CD8-positive, alpha-beta memory T cell (primary cell): Measurements from ENCODE around the gene DNAI4. TPM values are rescaled to one million over a fixed set of nuclear protein-coding genes. Genes with fewer than 3 reads are reported as not detected.
A peak's percentile ranks its signal among the peaks of the same experiment; 100 is the strongest.

Source experiments
- CTCF ChIA-PET: fragments of 350-600 bp; sonication (Branson Sonifier 250); formaldehyde crosslinking; loops from one replicate; lab custom pipeline; 2021; ENCODE audit warnings: antibody characterized with exemption; lab: Charles Lee
- POLR2A ChIA-PET: fragments of 350-600 bp; sonication (Branson Sonifier 250); formaldehyde crosslinking; loops from one replicate; lab custom pipeline; 2021; ENCODE audit warnings: antibody characterized with exemption; lab: Charles Lee
- DNase-seq, 5 donors: peaks; one replicate each; pipeline versions ENCODE4 v3.0.0 to v3.0.0-alpha.2; 2020 to 2022; ENCODE audit warnings: mixed read lengths in 1 of 5
- H3K27ac ChIP-seq: one replicate; pipeline ENCODE4 v1.7.0; 2013; ENCODE audit warnings: low read depth, mild to moderate bottlenecking, low read length, moderate library complexity
- H3K27me3 ChIP-seq: 2 replicates; pipeline ENCODE4 v1.7.0; 2013; ENCODE audit warnings: low read length, mild to moderate bottlenecking; ENCODE audit not compliant: insufficient read depth, poor library complexity, severe bottlenecking
- H3K36me3 ChIP-seq: 2 replicates; pipeline ENCODE4 v1.7.0; 2013; ENCODE audit warnings: mild to moderate bottlenecking, low read length, moderate library complexity; ENCODE audit not compliant: insufficient read depth
- H3K4me1 ChIP-seq: 2 replicates; pipeline ENCODE4 v1.7.0; 2013; ENCODE audit warnings: mild to moderate bottlenecking, low read length, moderate library complexity; ENCODE audit not compliant: insufficient read depth
- H3K4me3 ChIP-seq: 2 replicates; pipeline ENCODE4 v1.7.0; 2013; ENCODE audit warnings: mild to moderate bottlenecking, low read length
- H3K9me3 ChIP-seq: 2 replicates; pipeline ENCODE4 v1.7.0; 2013; ENCODE audit warnings: mild to moderate bottlenecking, low read length
- H3K27ac Mint-ChIP-seq, 8 donors: one replicate each; pipeline ENCODE4 v1.8.0; 2020 to 2021; ENCODE audit warnings: mixed read lengths in 8 of 8, mild to moderate bottlenecking in 6 of 8, inconsistent platforms in 3 of 8, moderate library complexity in 3 of 8
- H3K27me3 Mint-ChIP-seq, 2 donors: one replicate each; pipeline ENCODE4 v1.8.0; 2020 to 2021; ENCODE audit warnings: mixed read lengths in 2 of 2, mild to moderate bottlenecking in 1 of 2, moderate library complexity in 1 of 2
- H3K36me3 Mint-ChIP-seq, 3 donors: one replicate each; pipeline ENCODE4 v1.8.0; 2020 to 2021; ENCODE audit warnings: mixed read lengths in 3 of 3, inconsistent platforms in 1 of 3, mild to moderate bottlenecking in 1 of 3
- H3K4me1 Mint-ChIP-seq, 3 donors: one replicate each; pipeline ENCODE4 v1.8.0; 2020 to 2021; ENCODE audit warnings: mixed read lengths in 3 of 3, inconsistent platforms in 1 of 3, mild to moderate bottlenecking in 1 of 3
- H3K4me3 Mint-ChIP-seq, 7 donors: one replicate each; pipeline ENCODE4 v1.8.0; 2020 to 2021; ENCODE audit warnings: mixed read lengths in 7 of 7, mild to moderate bottlenecking in 6 of 7, moderate library complexity in 4 of 7, inconsistent platforms in 2 of 7
- H3K9me3 Mint-ChIP-seq, 5 donors: one replicate each; pipeline ENCODE4 v1.8.0; 2020 to 2022; ENCODE audit warnings: mixed read lengths in 5 of 5, mild to moderate bottlenecking in 3 of 5, moderate library complexity in 2 of 5, inconsistent platforms in 1 of 5
- polyA plus RNA-seq: library from polyadenylated mRNA; unstranded; fragments of 300-500 nt; fragmentation: Illumina TruSeq; gene quantifications from one replicate; pipeline ENCODE4 v1.2.3, GENCODE V29; 2021
- total RNA-seq, 2 experiments: library from RNA; stranded (reverse); gene quantifications; one replicate each; pipeline ENCODE4 v1.2.3, GENCODE V29; 2021

DNAI4 gene
- total and polyA plus RNA-seq, 3 experiments from 2014 or later: 0.77 to 1.8 (median 0.86) TPM

GRCh38 chr1:66770240-66770639, 154.4 kb downstream of the DNAI4 start:
- H3K36me3 Mint-ChIP-seq: no peaks in the 10 kb centered on the region
- no peak overlapping the region for H3K27ac ChIP-seq
- H3K36me3 ChIP-seq: no peaks in the 10 kb centered on the region
- H3K4me1 Mint-ChIP-seq: peaks cover 18 to 28% (median 26%) of the 10 kb centered on the region in 3 donors
- H3K27ac Mint-ChIP-seq: peak overlapping the region in 5 of 8 donors; percentile 10 to 94 (median 68)
- H3K9me3 ChIP-seq: no peaks in the 10 kb centered on the region
- DNase-seq: no peak
- ChIA-PET CTCF (interaction anchor here (1.3 to 1.7 kb wide), 3 partner anchors 162 to 442 kb away, joined by 3 to 9 read pairs (median 8); no protein-coding TSS in a partner anchor), POLR2A (interaction anchor here (0.9 to 1.0 kb wide), 3 partner anchors 155 to 248 kb away, joined by 3 to 5 read pairs (median 4); partner anchors contain the start of genes DNAI4 and MIER1)
- no peaks in the 10 kb centered on the region for H3K27me3 ChIP-seq
- H3K9me3 Mint-ChIP-seq: no peaks in the 10 kb centered on the region
- H3K27me3 Mint-ChIP-seq: no peaks in the 10 kb centered on the region
- peak overlapping the region; percentile 46 for H3K4me3 ChIP-seq
- H3K4me1 ChIP-seq: peaks cover 13% of the 10 kb centered on the region
- H3K4me3 Mint-ChIP-seq: peak overlapping the region in 6 of 7 donors; percentile 77 to 86 (median 80)

DNA sequence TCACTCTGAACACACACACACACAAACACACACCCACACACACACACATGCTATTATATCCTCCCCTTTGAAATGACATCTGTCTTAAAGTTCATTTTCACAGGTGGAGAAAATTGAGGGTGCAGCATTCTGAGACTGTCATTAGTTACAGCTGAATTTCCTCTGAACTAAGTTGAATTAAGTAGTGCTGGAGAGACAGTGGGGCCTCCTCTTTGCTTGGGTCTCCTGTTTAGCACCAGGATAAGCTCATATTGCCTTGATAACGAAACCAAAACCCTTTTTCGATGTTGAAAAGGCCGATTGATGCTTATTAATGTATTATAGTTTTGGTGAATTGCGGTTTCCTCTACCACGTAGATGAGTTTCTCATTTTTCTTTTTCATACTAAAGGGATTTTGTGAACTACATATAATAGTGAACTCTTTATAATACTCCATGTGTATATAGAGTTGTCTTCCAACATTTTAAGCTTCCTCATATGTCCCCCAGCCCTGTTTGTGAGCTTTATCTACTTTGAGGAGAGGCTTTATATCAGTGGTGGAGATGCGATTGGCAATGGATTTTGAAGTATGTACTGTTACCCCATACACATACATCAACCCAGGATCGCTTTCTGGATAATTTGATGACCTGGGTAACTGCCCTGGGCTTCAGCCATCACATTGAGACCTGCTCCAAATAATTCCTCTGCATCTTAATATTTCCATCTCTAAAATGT, 155.0 kb downstream of the DNAI4 start:
- Histone ChIP-seq H3K9me3 (no peaks in the 10 kb centered on the region), H3K27ac (no peak overlapping the region), H3K36me3 (no peaks in the 10 kb centered on the region), H3K4me1 (peaks cover 13% of the 10 kb centered on the region), H3K4me3 (peak overlapping the region; percentile 46), H3K27me3 (no peaks in the 10 kb centered on the region)
- Mint-ChIP-seq H3K27me3 (no peaks in the 10 kb centered on the region), H3K36me3 (no peaks in the 10 kb centered on the region), H3K9me3 (no peaks in the 10 kb centered on the region), H3K4me1 (peaks cover 18 to 29% (median 28%) of the 10 kb centered on the region in 3 donors), H3K27ac (peak overlapping the region in 7 of 8 donors; percentile 26 to 94 (median 80)), H3K4me3 (peak overlapping the region; percentile 47 to 86 (median 79))
- ChIA-PET POLR2A (interaction anchor here (0.9 to 1.0 kb wide), 4 partner anchors 155 to 249 kb away, joined by 3 to 5 read pairs (median 4); partner anchors contain the start of genes DNAI4 and MIER1), CTCF (interaction anchor here (0.9 to 1.7 kb wide), 4 partner anchors 8 to 443 kb away, joined by 3 to 9 read pairs (median 6); no protein-coding TSS in a partner anchor)
- peak in 2 of 5 donors; percentile 17 to 20 for DNase-seq

DNA sequence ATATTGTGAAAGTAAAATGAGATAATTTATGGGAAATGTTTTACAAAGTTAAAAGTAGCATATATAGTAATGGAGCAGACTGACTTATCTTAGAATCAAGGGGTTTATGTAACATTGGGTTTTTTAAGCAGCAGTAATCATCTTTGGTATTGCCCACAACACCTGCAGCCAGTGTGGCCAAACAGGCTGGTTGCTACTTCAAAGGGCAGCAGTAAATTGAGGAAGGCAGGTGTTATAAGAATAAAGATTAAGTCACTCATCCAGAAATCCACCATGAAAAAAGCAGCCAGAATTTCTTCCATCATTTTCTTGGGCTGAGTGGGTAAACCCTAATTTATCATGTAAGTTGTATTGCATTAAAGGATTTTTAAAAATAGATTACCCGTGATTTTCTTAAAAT, 155.7 kb downstream of the DNAI4 start:
- no peaks in the 10 kb centered on the region for H3K36me3 ChIP-seq
- no peaks in the 10 kb centered on the region for H3K36me3 Mint-ChIP-seq
- peak overlapping the region in 5 of 8 donors; percentile 30 to 89 (median 47) for H3K27ac Mint-ChIP-seq
- ChIA-PET POLR2A (interaction anchor here (0.5 to 1.0 kb wide), 4 partner anchors 162 to 281 kb away, joined by 3 to 4 read pairs (median 4); no protein-coding TSS in a partner anchor), CTCF (interaction anchor here (0.9 to 1.7 kb wide), 4 partner anchors 7 to 443 kb away, joined by 3 to 9 read pairs (median 6); no protein-coding TSS in a partner anchor)
- peaks cover 13% of the 10 kb centered on the region for H3K4me1 ChIP-seq
- no peaks in the 10 kb centered on the region for H3K9me3 ChIP-seq
- H3K9me3 Mint-ChIP-seq: no peaks in the 10 kb centered on the region
- DNase-seq: no peak
- H3K4me3 Mint-ChIP-seq: peak overlapping the region in 5 of 7 donors; percentile 46 to 86 (median 78)
- peaks cover 18 to 29% (median 28%) of the 10 kb centered on the region in 3 donors for H3K4me1 Mint-ChIP-seq
- H3K27me3 Mint-ChIP-seq: no peaks in the 10 kb centered on the region
- H3K27me3 ChIP-seq: no peaks in the 10 kb centered on the region
- H3K4me3 ChIP-seq: no peak overlapping the region
- H3K27ac ChIP-seq: no peak overlapping the region

GRCh38 chr1:66767626-66768025, 157.0 kb downstream of the DNAI4 start:
- Histone ChIP-seq H3K27ac (no peak overlapping the region), H3K4me3 (no peak overlapping the region), H3K9me3 (no peaks in the 10 kb centered on the region), H3K27me3 (no peaks in the 10 kb centered on the region), H3K4me1 (peaks cover 13% of the 10 kb centered on the region), H3K36me3 (no peaks in the 10 kb centered on the region)
- ChIA-PET CTCF (no interaction called here), POLR2A (no interaction called here)
- Mint-ChIP-seq H3K4me1 (peaks cover 18 to 29% (median 28%) of the 10 kb centered on the region in 3 donors), H3K27me3 (no peaks in the 10 kb centered on the region), H3K27ac (no peak overlapping the region), H3K36me3 (no peaks in the 10 kb centered on the region), H3K4me3 (no peak overlapping the region), H3K9me3 (no peaks in the 10 kb centered on the region)
- no peak for DNase-seq

- H3K9me3 Mint-ChIP-seq: no peaks in the 10 kb centered on the region
- H3K27ac Mint-ChIP-seq: no peak overlapping the region
- peaks cover 13% of the 10 kb centered on the region for H3K4me1 ChIP-seq
- ChIA-PET CTCF (interaction anchor here (0.9 to 2.9 kb wide), 10 partner anchors 11 to 447 kb away, joined by 3 to 28 read pairs (median 4); partner anchors contain the start of gene MIER1), POLR2A (interaction anchor here (1.0 kb wide), 1 partner anchor 384 kb away, joined by 4 read pairs; no protein-coding TSS in a partner anchor)
- no peaks in the 10 kb centered on the region for H3K36me3 ChIP-seq
- H3K27ac ChIP-seq: no peak overlapping the region
- no peaks in the 10 kb centered on the region for H3K36me3 Mint-ChIP-seq
- no peak overlapping the region for H3K4me3 Mint-ChIP-seq
- DNase-seq: peak; percentile 6 to 52 (median 34)
- H3K4me1 Mint-ChIP-seq: peaks cover 14 to 20% (median 16%) of the 10 kb centered on the region in 3 donors
- H3K4me3 ChIP-seq: no peak overlapping the region
- H3K27me3 Mint-ChIP-seq: peaks cover 0 to 3% of the 10 kb centered on the region in 2 donors
- H3K9me3 ChIP-seq: no peaks in the 10 kb centered on the region
- no peaks in the 10 kb centered on the region for H3K27me3 ChIP-seq
Measured at GRCh38 chr1:66764994-66765578, 159.6 kb downstream of the DNAI4 start.

Other genes starting within 250 kb of the DNAI4 start
- gene DYNLT5, start 172.4 kb downstream of the DNAI4 start, total RNA-seq: not detected
- gene DYNLT5, start 172.4 kb downstream of the DNAI4 start, polyA plus RNA-seq: not detected
- gene INSL5, start 123.6 kb downstream of the DNAI4 start, total RNA-seq: not detected
- not detected for gene INSL5, start 123.6 kb downstream of the DNAI4 start, polyA plus RNA-seq
- gene MIER1, start 134 bp upstream of the DNAI4 start, total RNA-seq: 10 to 100 TPM; 53.1 to 55.3 TPM
- gene MIER1, start 134 bp upstream of the DNAI4 start, polyA plus RNA-seq: 38.6 TPM
- gene SLC35D1, start 129.3 kb upstream of the DNAI4 start, total RNA-seq: 10 to 100 TPM; 17.0 to 17.5 TPM
- gene SLC35D1, start 129.3 kb upstream of the DNAI4 start, polyA plus RNA-seq: 4.1 TPM
- gene C1orf141, start 210.1 kb upstream of the DNAI4 start, total RNA-seq: not detected
- gene C1orf141, start 210.1 kb upstream of the DNAI4 start, polyA plus RNA-seq: not detected
- gene IL23R, start 241.6 kb upstream of the DNAI4 start, total RNA-seq: 1 to 10 TPM; 1.6 to 1.7 TPM
- gene IL23R, start 241.6 kb upstream of the DNAI4 start, polyA plus RNA-seq: 9.2 TPM